Fibroblast of lung (primary cell): ENCODE measurements around the gene TMEM170A. TPM values are rescaled to one million over a fixed set of nuclear protein-coding genes. Genes with fewer than 3 reads are reported as not detected.

Experiments
- DNase-seq, 2 donors: peaks; one replicate each; pipeline versions ENCODE4 v3.0.0 to v3.0.0-alpha.2; 2010; ENCODE audit warnings: low read depth in 2 of 2
- H2AFZ ChIP-seq: 2 replicates; pipeline ENCODE4 v1.5.1; 2012; ENCODE audit warnings: low read length, control low read depth, inconsistent platforms
- H3K27ac ChIP-seq: 2 replicates; pipeline ENCODE4 v1.5.1; 2011; ENCODE audit warnings: low read length, control low read depth; ENCODE audit not compliant: insufficient read depth
- H3K27me3 ChIP-seq: 2 replicates; pipeline ENCODE4 v1.5.1; 2011; ENCODE audit warnings: mild to moderate bottlenecking, low read length; ENCODE audit not compliant: control insufficient read depth, insufficient read depth
- H3K36me3 ChIP-seq: 2 replicates; pipeline ENCODE4 v1.5.1; 2011; ENCODE audit warnings: low read length; ENCODE audit not compliant: control insufficient read depth, insufficient read depth
- H3K4me1 ChIP-seq: 2 replicates; pipeline ENCODE4 v1.5.1; 2011; ENCODE audit warnings: low read length; ENCODE audit not compliant: control insufficient read depth, insufficient read depth; ENCODE audit errors: extremely low read depth
- H3K4me2 ChIP-seq: 2 replicates; pipeline ENCODE4 v1.5.1; 2011; ENCODE audit warnings: low read length, control low read depth; ENCODE audit not compliant: insufficient read depth; ENCODE audit errors: extremely low read depth
- H3K4me3 ChIP-seq, 4 experiments: fragments of 200-600 bp in 1 of 4; sonication (generic) in 1 of 4; replicated peaks in 1 of 4; 2 replicates each; pipeline ENCODE4 v1.5.1; 2011 to 2016; ENCODE audit warnings: low read length in 4 of 4, low read depth in 3 of 4, mild to moderate bottlenecking in 3 of 4, control low read depth in 2 of 4, inconsistent platforms in 1 of 4, mixed read lengths in 1 of 4; ENCODE audit not compliant: insufficient read depth in 1 of 4; ENCODE audit errors: control extremely low read depth in 1 of 4
- H3K79me2 ChIP-seq: 2 replicates; pipeline ENCODE4 v1.5.1; 2012; ENCODE audit warnings: mild to moderate bottlenecking, low read length, inconsistent platforms; ENCODE audit not compliant: control insufficient read depth, insufficient read depth
- H3K9ac ChIP-seq: 2 replicates; pipeline ENCODE4 v1.5.1; 2011; ENCODE audit warnings: mild to moderate bottlenecking, low read length, control low read depth; ENCODE audit not compliant: insufficient read depth
- H3K9me3 ChIP-seq: 2 replicates; pipeline ENCODE4 v1.5.1; 2012; ENCODE audit warnings: low read depth, low read length; ENCODE audit not compliant: control insufficient read depth, insufficient read depth
- H4K20me1 ChIP-seq: 2 replicates; pipeline ENCODE4 v1.5.1; 2011; ENCODE audit warnings: low read length; ENCODE audit not compliant: control insufficient read depth, insufficient read depth; ENCODE audit errors: extremely low read depth
- EZH2 ChIP-seq: IDR thresholded peaks from 2 replicates; pipeline ENCODE4 v1.5.1; 2012; ENCODE audit warnings: low read length, control low read depth, mild to moderate bottlenecking; ENCODE audit errors: missing control alignments
- polyA plus RNA-seq, 2 donors: library from polyadenylated mRNA; depleted of rRNA in 1 of 2; stranded (reverse) in 1 of 2; unstranded in 1 of 2; fragments of >200 nt; gene quantifications; 2 replicates each; pipeline ENCODE4 v1.2.1, GENCODE V29; 2011 to 2012; ENCODE audit warnings: missing spikeins in 1 of 2
- total RNA-seq: library from RNA; depleted of rRNA; stranded (reverse); fragments of >200 nt; gene quantifications from 2 replicates; pipeline ENCODE4 v1.2.1, GENCODE V29; 2014
- TF ChIP-seq, protein P1 (sequence below), 2 donors: IDR thresholded peaks in 1 of 2; conservative IDR thresholded peaks in 1 of 2; 1 replicate in 1 of 2; 2 replicates in 1 of 2; pipeline ENCODE4 v1.5.1; 2011 to 2012; ENCODE audit warnings: low read length in 2 of 2, control low read depth in 1 of 2, inconsistent platforms in 1 of 2, low read depth in 1 of 2, mild to moderate bottlenecking in 1 of 2

The TMEM170A gene
- total and polyA plus RNA-seq, 2 donors (not counting 1 experiment from before 2014, with no cell fraction given): 12.3 to 14.5 TPM

DNA sequence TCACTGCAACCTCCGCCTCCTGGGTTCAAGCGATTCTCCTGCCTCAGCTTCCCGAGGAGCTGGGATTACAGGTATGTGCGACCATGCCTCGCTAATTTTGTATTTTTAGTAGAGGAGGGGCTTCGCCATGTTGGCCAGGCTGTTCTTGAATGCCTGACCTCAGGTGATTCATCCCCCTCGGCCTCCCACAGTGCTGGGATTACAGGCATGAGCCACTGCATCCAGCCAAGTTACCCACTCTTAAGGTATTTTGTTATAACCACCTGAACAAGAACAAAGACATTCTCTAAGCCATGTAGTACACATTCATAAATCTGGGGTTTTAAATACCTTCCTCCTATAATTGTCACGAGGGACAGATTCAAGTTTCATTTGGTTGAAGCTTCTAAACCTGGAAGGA is 12.3 kb upstream of the TMEM170A start:
- Histone ChIP-seq H3K9me3 (no peaks in the 10 kb centered on the region), H4K20me1 (no peaks in the 10 kb centered on the region), H2AFZ (no peak overlapping the region), H3K27me3 (no peaks in the 10 kb centered on the region), H3K79me2 (no peaks in the 10 kb centered on the region), H3K4me2 (no peak overlapping the region), H3K36me3 (no peaks in the 10 kb centered on the region), H3K9ac (no peak overlapping the region), H3K27ac (no peak overlapping the region), H3K4me1 (no peaks in the 10 kb centered on the region), H3K4me3 (no peak overlapping the region)
- TF ChIP-seq, protein P1, sequence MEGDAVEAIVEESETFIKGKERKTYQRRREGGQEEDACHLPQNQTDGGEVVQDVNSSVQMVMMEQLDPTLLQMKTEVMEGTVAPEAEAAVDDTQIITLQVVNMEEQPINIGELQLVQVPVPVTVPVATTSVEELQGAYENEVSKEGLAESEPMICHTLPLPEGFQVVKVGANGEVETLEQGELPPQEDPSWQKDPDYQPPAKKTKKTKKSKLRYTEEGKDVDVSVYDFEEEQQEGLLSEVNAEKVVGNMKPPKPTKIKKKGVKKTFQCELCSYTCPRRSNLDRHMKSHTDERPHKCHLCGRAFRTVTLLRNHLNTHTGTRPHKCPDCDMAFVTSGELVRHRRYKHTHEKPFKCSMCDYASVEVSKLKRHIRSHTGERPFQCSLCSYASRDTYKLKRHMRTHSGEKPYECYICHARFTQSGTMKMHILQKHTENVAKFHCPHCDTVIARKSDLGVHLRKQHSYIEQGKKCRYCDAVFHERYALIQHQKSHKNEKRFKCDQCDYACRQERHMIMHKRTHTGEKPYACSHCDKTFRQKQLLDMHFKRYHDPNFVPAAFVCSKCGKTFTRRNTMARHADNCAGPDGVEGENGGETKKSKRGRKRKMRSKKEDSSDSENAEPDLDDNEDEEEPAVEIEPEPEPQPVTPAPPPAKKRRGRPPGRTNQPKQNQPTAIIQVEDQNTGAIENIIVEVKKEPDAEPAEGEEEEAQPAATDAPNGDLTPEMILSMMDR (conservative IDR thresholded peaks at IDR 0.05 in 1 of 2, IDR thresholded peaks at IDR 0.05 in 1 of 2; ENCODE audit: low read depth in 1 of 2, low read length in 2 of 2): no peak
- TF ChIP-seq EZH2: no peak
- DNase-seq: no peak

DNA sequence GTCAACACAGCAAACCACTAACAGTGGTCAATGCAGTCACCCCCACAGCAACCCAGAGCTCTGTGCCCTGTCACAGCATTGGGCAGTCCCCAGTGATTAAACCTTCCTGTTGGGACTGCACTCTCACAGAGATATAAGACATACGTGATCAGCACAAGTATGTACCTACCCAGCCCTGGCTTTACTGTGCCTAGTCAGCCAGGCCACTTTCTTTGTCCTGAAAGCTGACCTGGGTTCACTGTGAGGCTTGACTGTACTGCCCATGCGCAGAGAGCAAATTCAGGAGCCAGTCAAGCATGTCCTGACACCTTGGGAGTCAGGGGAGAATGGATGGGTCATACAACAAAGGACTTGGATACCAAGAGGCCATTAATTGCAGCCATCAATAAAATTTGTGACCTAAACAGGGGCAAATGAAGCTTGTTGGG is 10.9 kb upstream of the TMEM170A start:
- no peak for TF ChIP-seq EZH2
- TF ChIP-seq, protein P1 (conservative IDR thresholded peaks at IDR 0.05 in 1 of 2, IDR thresholded peaks at IDR 0.05 in 1 of 2; ENCODE audit: low read depth in 1 of 2, low read length in 2 of 2): no peak
- H2AFZ ChIP-seq: no peak overlapping the region
- H3K4me2 ChIP-seq: no peak overlapping the region
- H3K27me3 ChIP-seq: no peaks in the 10 kb centered on the region
- H3K36me3 ChIP-seq: no peaks in the 10 kb centered on the region
- no peak overlapping the region for H3K9ac ChIP-seq
- no peaks in the 10 kb centered on the region for H3K9me3 ChIP-seq
- no peaks in the 10 kb centered on the region for H3K79me2 ChIP-seq
- no peaks in the 10 kb centered on the region for H4K20me1 ChIP-seq
- no peak for DNase-seq
- H3K4me3 ChIP-seq: no peak overlapping the region
- no peak overlapping the region for H3K27ac ChIP-seq
- H3K4me1 ChIP-seq: no peaks in the 10 kb centered on the region

DNA sequence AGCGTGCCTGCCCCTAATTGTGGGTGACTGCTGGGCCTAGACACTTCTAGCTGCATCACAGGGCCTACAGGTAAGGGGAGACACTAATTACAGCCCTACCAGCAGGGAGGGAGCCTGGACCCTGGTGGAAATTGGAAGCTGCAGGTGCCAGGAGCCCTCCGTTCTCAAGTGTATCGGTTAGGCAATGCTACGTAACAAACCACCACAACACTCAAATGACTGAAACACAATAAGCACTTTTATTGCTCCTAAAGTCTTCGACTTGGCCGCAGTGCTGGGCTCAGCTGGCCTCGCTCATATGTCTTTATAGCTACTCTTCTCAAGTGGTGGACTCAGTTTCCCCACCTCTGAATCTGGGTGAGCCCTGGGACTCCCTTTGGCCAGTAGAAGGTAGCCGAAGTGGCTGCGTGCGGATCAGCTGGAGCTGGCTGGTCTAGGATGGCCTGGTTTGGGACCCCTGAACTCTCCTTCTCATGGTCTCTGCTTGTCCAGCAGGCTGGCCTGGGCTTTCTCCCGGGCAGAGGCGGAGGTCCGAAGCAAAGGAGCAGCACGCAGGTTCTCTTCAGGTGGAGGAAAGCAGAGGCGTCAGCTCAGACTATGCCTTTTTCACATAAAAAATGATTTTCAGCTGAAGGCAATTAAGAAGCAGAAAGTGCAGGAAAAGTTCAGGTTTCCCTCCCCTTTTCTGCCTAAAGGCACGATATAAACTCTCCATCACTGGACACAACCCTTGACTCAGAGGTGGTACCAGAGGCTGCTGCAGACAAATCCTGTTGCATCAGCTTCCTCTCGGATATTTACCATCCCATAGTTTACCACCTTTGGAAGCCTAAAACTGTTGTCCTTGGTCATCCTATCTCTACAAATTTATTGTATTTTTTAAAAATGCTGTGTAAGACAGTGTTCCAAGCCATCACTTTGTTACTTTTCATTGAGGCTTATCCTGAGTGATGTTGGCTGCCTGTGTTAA is 8.7 kb upstream of the TMEM170A start:
- no peaks in the 10 kb centered on the region for H3K36me3 ChIP-seq
- TF ChIP-seq, protein P1 (conservative IDR thresholded peaks at IDR 0.05 in 1 of 2, IDR thresholded peaks at IDR 0.05 in 1 of 2; ENCODE audit: low read depth in 1 of 2, low read length in 2 of 2): no peak
- TF ChIP-seq EZH2: no peak

More for the DNA sequence above, 8.7 kb upstream of the TMEM170A start:
- H3K4me3 ChIP-seq: no peak overlapping the region
- H4K20me1 ChIP-seq: no peaks in the 10 kb centered on the region
- no peaks in the 10 kb centered on the region for H3K27me3 ChIP-seq
- H3K4me2 ChIP-seq: no peak overlapping the region
- no peaks in the 10 kb centered on the region for H3K4me1 ChIP-seq
- DNase-seq: no peak
- H3K9ac ChIP-seq: no peak overlapping the region
- H3K79me2 ChIP-seq: no peaks in the 10 kb centered on the region
- no peaks in the 10 kb centered on the region for H3K9me3 ChIP-seq
- no peak overlapping the region for H3K27ac ChIP-seq
- H2AFZ ChIP-seq: no peak overlapping the region
